IMR-90 (cell line): ENCODE results near the gene SLC27A2. TPM values are rescaled to one million over a fixed set of nuclear protein-coding genes. Genes with fewer than 3 reads are reported as not detected.

Experiments
- ATAC-seq: fragments of 200-7000 bp; cut with Tn5 transposase; 2 replicates; pipeline ENCODE4 v1.9.1; 2020; ENCODE audit warnings: low read depth, mild to moderate bottlenecking, moderate library complexity
- BruUV-seq: library from RNA; stranded (reverse); fragments of 400-500 nt; replicated peaks from 2 replicates; lab custom pipeline; 2021; lab: Mats Ljungman, UMichigan
- CTCF ChIA-PET: fragments of 300-600 bp; formaldehyde crosslinking; extraction: SDS; loops from one replicate; lab custom pipeline; 2021; ENCODE audit warnings: antibody characterized with exemption; lab: Yijun Ruan, JAX
- POLR2A ChIA-PET: fragments of 300-600 bp; sonication (Branson Sonifier 250); formaldehyde crosslinking; loops from one replicate; lab custom pipeline; 2022; ENCODE audit warnings: antibody characterized with exemption; ENCODE audit not compliant: unreplicated experiment; lab: Charles Lee
- DNase-seq: peaks from one replicate; pipeline ENCODE4 v3.0.0; 2013
- H2AFZ ChIP-seq: replicated peaks from 2 replicates; pipeline ENCODE3; 2013; ENCODE audit warnings: low read length, mild to moderate bottlenecking; ENCODE audit not compliant: poor library complexity
- H2AK5ac ChIP-seq: 2 replicates; pipeline ENCODE4 v1.6.1; 2013; ENCODE audit warnings: low read depth, low read length, inconsistent platforms
- H2AK9ac ChIP-seq: replicated peaks from 2 replicates; pipeline ENCODE3; 2013; ENCODE audit warnings: mild to moderate bottlenecking, low read depth, low read length, moderate library complexity; ENCODE audit not compliant: poor library complexity
- H2BK120ac ChIP-seq: 2 replicates; pipeline ENCODE4 v1.6.1; 2013; ENCODE audit warnings: low read depth, low read length, inconsistent platforms
- H2BK15ac ChIP-seq: 3 replicates; pipeline ENCODE4 v1.6.1; 2013; ENCODE audit warnings: low read depth, low read length, inconsistent platforms
- H2BK20ac ChIP-seq: 2 replicates; pipeline ENCODE4 v1.6.1; 2013; ENCODE audit warnings: low read depth, mild to moderate bottlenecking, inconsistent platforms, low read length, moderate library complexity
- H2BK5ac ChIP-seq: 2 replicates; pipeline ENCODE4 v1.6.1; 2013; ENCODE audit warnings: mild to moderate bottlenecking, low read depth, low read length, inconsistent platforms; ENCODE audit not compliant: poor library complexity, severe bottlenecking
- H3K14ac ChIP-seq: replicated peaks from 2 replicates; pipeline ENCODE4 v1.6.1; 2013; ENCODE audit warnings: low read depth, low read length, inconsistent platforms
- H3K18ac ChIP-seq: 2 replicates; pipeline ENCODE4 v1.6.1; 2013; ENCODE audit warnings: low read depth, low read length, control low read depth
- H3K23ac ChIP-seq: 2 replicates; pipeline ENCODE4 v1.6.1; 2013; ENCODE audit warnings: low read depth, low read length, inconsistent platforms
- H3K27ac ChIP-seq: 2 replicates; pipeline ENCODE4 v1.5.1; 2013; ENCODE audit warnings: mild to moderate bottlenecking, control low read depth, low read length; ENCODE audit not compliant: insufficient read depth
- H3K27me3 ChIP-seq: 2 replicates; pipeline ENCODE4 v1.6.1; 2013; ENCODE audit warnings: low read length; ENCODE audit not compliant: control insufficient read depth, insufficient read depth
- H3K36me3 ChIP-seq: 2 replicates; pipeline ENCODE4 v1.6.1; 2013; ENCODE audit warnings: low read length, mixed read lengths; ENCODE audit not compliant: control insufficient read depth, insufficient read depth
- H3K4ac ChIP-seq: 2 replicates; pipeline ENCODE4 v1.6.1; 2013; ENCODE audit warnings: low read depth, low read length, inconsistent platforms
- H3K4me1 ChIP-seq: 2 replicates; pipeline ENCODE4 v1.6.1; 2013; ENCODE audit warnings: low read length, mixed read lengths; ENCODE audit not compliant: control insufficient read depth, insufficient read depth
- H3K4me2 ChIP-seq: 2 replicates; pipeline ENCODE4 v1.6.1; 2013; ENCODE audit warnings: low read depth, mild to moderate bottlenecking, control low read depth, low read length, moderate library complexity
- H3K4me3 ChIP-seq: 2 replicates; pipeline ENCODE4 v1.5.1; 2013; ENCODE audit warnings: low read depth, mild to moderate bottlenecking, control low read depth, low read length, moderate library complexity; ENCODE audit not compliant: insufficient read depth
- H3K56ac ChIP-seq: 2 replicates; pipeline ENCODE4 v1.6.1; 2013; ENCODE audit warnings: low read length, inconsistent platforms; ENCODE audit not compliant: insufficient read depth; ENCODE audit errors: extremely low read depth
- H3K79me1 ChIP-seq, 2 experiments: 2 replicates each; pipeline ENCODE4 v1.6.1; 2013; ENCODE audit warnings: low read length in 2 of 2, inconsistent platforms in 1 of 2, low read depth in 1 of 2
- H3K9ac ChIP-seq: 2 replicates; pipeline ENCODE4 v1.6.1; 2013; ENCODE audit warnings: low read depth, low read length, control low read depth
- H3K9me1 ChIP-seq: 2 replicates; pipeline ENCODE4 v1.6.1; 2013; ENCODE audit warnings: low read length, inconsistent platforms; ENCODE audit not compliant: insufficient read depth
- H3K9me3 ChIP-seq: 2 replicates; pipeline ENCODE4 v1.6.1; 2013; ENCODE audit warnings: low read length; ENCODE audit not compliant: control insufficient read depth, insufficient read depth
- H4K20me1 ChIP-seq: 2 replicates; pipeline ENCODE4 v1.6.1; 2013; ENCODE audit warnings: low read length, inconsistent platforms; ENCODE audit not compliant: insufficient read depth
- H4K5ac ChIP-seq: 2 replicates; pipeline ENCODE4 v1.6.1; 2013; ENCODE audit warnings: mild to moderate bottlenecking, low read depth, low read length, control low read depth
- H4K8ac ChIP-seq, 2 experiments: 2 replicates each; pipeline ENCODE4 v1.6.1; 2013; ENCODE audit warnings: low read depth in 2 of 2, low read length in 2 of 2, control low read depth in 1 of 2, inconsistent platforms in 1 of 2
- H4K91ac ChIP-seq: 2 replicates; pipeline ENCODE4 v1.6.1; 2013; ENCODE audit warnings: low read depth, low read length, inconsistent platforms; ENCODE audit not compliant: insufficient read depth
- CEBPB ChIP-seq: IDR thresholded peaks from 2 replicates; pipeline ENCODE4 v1.6.1; 2012; ENCODE audit warnings: low read depth, low read length, improper control_type of control experiment
- MAZ ChIP-seq: IDR thresholded peaks from 2 replicates; pipeline ENCODE4 v1.6.1; 2012; ENCODE audit warnings: low read depth, mild to moderate bottlenecking, low read length, improper control_type of control experiment, moderate library complexity, borderline replicate concordance
- NFE2L2 ChIP-seq: fragments of 150-350 bp; IDR thresholded peaks from 2 replicates; pipeline ENCODE4 v1.6.1; 2016; ENCODE audit warnings: low read depth, mild to moderate bottlenecking, low read length
- POLR2A ChIP-seq: IDR thresholded peaks from 2 replicates; pipeline ENCODE4 v1.6.1; 2012; ENCODE audit warnings: mild to moderate bottlenecking, low read depth, low read length
- RAD21 ChIP-seq: IDR thresholded peaks from 2 replicates; pipeline ENCODE4 v1.6.1; 2012; ENCODE audit warnings: low read length, improper control_type of control experiment
- SMC3 ChIP-seq: fragments of 150-350 bp; IDR thresholded peaks from 2 replicates; pipeline ENCODE4 v1.6.1; 2016; ENCODE audit warnings: low read depth, mild to moderate bottlenecking, antibody characterized with exemption, low read length, moderate library complexity
- dilution Hi-C: fragments of 300-500 bp; cut with HindIII; formaldehyde crosslinking; loops from one replicate; pipeline ENCODE4 v1.14.3; 2018; ENCODE audit warnings: low sequenced_read_pairs; ENCODE audit not compliant: unreplicated experiment
- in situ Hi-C: fragments of 300-500 bp; cut with MboI; formaldehyde crosslinking; loops from 3 replicates; pipeline ENCODE4 v1.14.3; 2019; ENCODE audit warnings: low sequenced_read_pairs, inconsistent platforms, mixed read lengths
- intact Hi-C: fragments of 100-400 bp; cut with micrococcal nuclease; formaldehyde crosslinking; loops from 2 replicates; pipeline ENCODE4 v1.10.0; 2022
- polyA plus RNA-seq, 3 experiments: library from polyadenylated mRNA; depleted of rRNA; stranded (reverse); fragments of >200 nt; gene quantifications; 2 replicates each; pipeline ENCODE4 v1.2.3, GENCODE V29; 2012; ENCODE audit warnings: low replicate concordance in 1 of 3
- total RNA-seq: library from RNA; depleted of rRNA; stranded (reverse); fragments of >200 nt; gene quantifications from 2 replicates; pipeline ENCODE4 v1.2.3, GENCODE V29; 2012
- TF ChIP-seq, protein P1 (sequence below): fragments of 150-350 bp; IDR thresholded peaks from 2 replicates; pipeline ENCODE4 v1.6.1; 2016; ENCODE audit warnings: low read depth, mild to moderate bottlenecking, low read length, moderate library complexity, borderline replicate concordance
- TF ChIP-seq, protein P2 (sequence below): conservative IDR thresholded peaks from 2 replicates; pipeline ENCODE4 v1.5.1; 2012; ENCODE audit warnings: mild to moderate bottlenecking, low read depth, low read length, improper control_type of control experiment

The SLC27A2 gene
- total and polyA plus RNA-seq, 2 of the 4 experiments (the other 2 are of a cell fraction): under 0.01 TPM; not detected in 1

DNA sequence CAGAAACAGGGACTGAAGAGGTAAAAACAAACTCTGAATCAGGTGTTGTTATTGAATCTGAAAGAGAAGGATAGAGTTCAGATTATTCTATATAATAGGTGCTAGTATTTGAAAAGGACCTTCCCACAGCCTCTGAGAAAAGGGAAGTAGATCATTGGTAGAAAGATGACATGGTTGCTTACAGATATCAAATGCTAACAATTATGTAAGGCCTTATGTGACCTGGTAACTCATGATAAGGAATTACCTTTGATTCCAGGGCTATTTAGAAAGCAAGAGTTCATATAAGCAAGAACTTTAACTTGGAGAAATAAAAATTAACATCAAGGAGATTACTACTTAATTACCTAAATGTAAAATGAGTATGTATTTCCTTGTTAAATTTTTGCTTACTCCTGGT, 7.6 kb downstream of the SLC27A2 start:
- Histone ChIP-seq H3K4me3 (no peak overlapping the region), H3K79me1 (no peaks in the 10 kb centered on the region), H4K5ac (no peak overlapping the region), H3K9ac (no peak overlapping the region), H2AK5ac (no peak overlapping the region), H4K8ac (no peak overlapping the region), H2BK120ac (no peak overlapping the region), H3K36me3 (no peaks in the 10 kb centered on the region), H3K56ac (no peak overlapping the region), H3K9me1 (no peaks in the 10 kb centered on the region), H2BK5ac (no peak overlapping the region), H2AK9ac (no peak overlapping the region), H3K23ac (no peak overlapping the region), H3K9me3 (no peaks in the 10 kb centered on the region), H3K18ac (no peak overlapping the region), H3K27me3 (peaks cover 14% of the 10 kb centered on the region), H2BK15ac (no peak overlapping the region), H3K4ac (no peak overlapping the region), H2AFZ (no peak overlapping the region), H3K14ac (no peak overlapping the region), H2BK20ac (no peak overlapping the region), H4K91ac (no peak overlapping the region), H3K27ac (no peak overlapping the region), H3K4me1 (no peaks in the 10 kb centered on the region), H4K20me1 (no peaks in the 10 kb centered on the region), H3K4me2 (no peak overlapping the region)
- TF ChIP-seq, protein P1, sequence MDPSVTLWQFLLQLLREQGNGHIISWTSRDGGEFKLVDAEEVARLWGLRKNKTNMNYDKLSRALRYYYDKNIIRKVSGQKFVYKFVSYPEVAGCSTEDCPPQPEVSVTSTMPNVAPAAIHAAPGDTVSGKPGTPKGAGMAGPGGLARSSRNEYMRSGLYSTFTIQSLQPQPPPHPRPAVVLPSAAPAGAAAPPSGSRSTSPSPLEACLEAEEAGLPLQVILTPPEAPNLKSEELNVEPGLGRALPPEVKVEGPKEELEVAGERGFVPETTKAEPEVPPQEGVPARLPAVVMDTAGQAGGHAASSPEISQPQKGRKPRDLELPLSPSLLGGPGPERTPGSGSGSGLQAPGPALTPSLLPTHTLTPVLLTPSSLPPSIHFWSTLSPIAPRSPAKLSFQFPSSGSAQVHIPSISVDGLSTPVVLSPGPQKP: no peak
- TF ChIP-seq MAZ (no peak), SMC3 (no peak), RAD21 (no peak), POLR2A (no peak), NFE2L2 (no peak), CEBPB (no peak)
- TF ChIP-seq, protein P2, sequence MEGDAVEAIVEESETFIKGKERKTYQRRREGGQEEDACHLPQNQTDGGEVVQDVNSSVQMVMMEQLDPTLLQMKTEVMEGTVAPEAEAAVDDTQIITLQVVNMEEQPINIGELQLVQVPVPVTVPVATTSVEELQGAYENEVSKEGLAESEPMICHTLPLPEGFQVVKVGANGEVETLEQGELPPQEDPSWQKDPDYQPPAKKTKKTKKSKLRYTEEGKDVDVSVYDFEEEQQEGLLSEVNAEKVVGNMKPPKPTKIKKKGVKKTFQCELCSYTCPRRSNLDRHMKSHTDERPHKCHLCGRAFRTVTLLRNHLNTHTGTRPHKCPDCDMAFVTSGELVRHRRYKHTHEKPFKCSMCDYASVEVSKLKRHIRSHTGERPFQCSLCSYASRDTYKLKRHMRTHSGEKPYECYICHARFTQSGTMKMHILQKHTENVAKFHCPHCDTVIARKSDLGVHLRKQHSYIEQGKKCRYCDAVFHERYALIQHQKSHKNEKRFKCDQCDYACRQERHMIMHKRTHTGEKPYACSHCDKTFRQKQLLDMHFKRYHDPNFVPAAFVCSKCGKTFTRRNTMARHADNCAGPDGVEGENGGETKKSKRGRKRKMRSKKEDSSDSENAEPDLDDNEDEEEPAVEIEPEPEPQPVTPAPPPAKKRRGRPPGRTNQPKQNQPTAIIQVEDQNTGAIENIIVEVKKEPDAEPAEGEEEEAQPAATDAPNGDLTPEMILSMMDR: no peak
- CTCF ChIA-PET: no interaction called here
- in situ Hi-C loops (no loop called here), intact Hi-C loops (no loop called here), dilution Hi-C loops (no loop called here)
- DNase-seq (no peak), ATAC-seq (no peak)
- POLR2A ChIA-PET: no interaction called here
- no TSS peak for BruUV-seq
